Trophoblast cell (in vitro differentiated cells and primary cell): ENCODE data around the gene EHMT1.
A peak's percentile ranks its signal among the peaks of the same experiment; 100 is the strongest.

Experiments used
- DNase-seq, 2 donors: peaks; one replicate each; pipeline ENCODE4 v3.0.0-alpha.2; 2016
- H2AFZ ChIP-seq: 2 replicates; pipeline ENCODE4 v1.6.1; 2013; ENCODE audit warnings: low read length, moderate library complexity, mild to moderate bottlenecking; ENCODE audit not compliant: insufficient read depth, poor library complexity
- H2AK5ac ChIP-seq: 2 replicates; pipeline ENCODE4 v1.6.1; 2013; ENCODE audit warnings: mild to moderate bottlenecking, low read length
- H2BK120ac ChIP-seq: 2 replicates; pipeline ENCODE4 v1.6.1; 2013; ENCODE audit warnings: low read length, mild to moderate bottlenecking, moderate library complexity; ENCODE audit not compliant: insufficient read depth, poor library complexity
- H2BK12ac ChIP-seq: 2 replicates; pipeline ENCODE4 v1.6.1; 2013; ENCODE audit warnings: mild to moderate bottlenecking, low read length, moderate library complexity
- H2BK5ac ChIP-seq: 2 replicates; pipeline ENCODE4 v1.6.1; 2013; ENCODE audit warnings: low read length, low read depth, moderate library complexity, mild to moderate bottlenecking; ENCODE audit not compliant: poor library complexity
- H3K14ac ChIP-seq: 2 replicates; pipeline ENCODE4 v1.6.1; 2013; ENCODE audit warnings: mild to moderate bottlenecking, low read length
- H3K18ac ChIP-seq: 2 replicates; pipeline ENCODE4 v1.6.1; 2013; ENCODE audit warnings: mild to moderate bottlenecking, low read length
- H3K23ac ChIP-seq: 2 replicates; pipeline ENCODE4 v1.6.1; 2013; ENCODE audit warnings: low read length
- H3K27ac ChIP-seq: 2 replicates; pipeline ENCODE4 v1.5.1; 2013; ENCODE audit warnings: low read depth, mild to moderate bottlenecking, inconsistent platforms, low read length, moderate library complexity
- H3K27me3 ChIP-seq: 2 replicates; pipeline ENCODE4 v1.6.1; 2013; ENCODE audit warnings: inconsistent platforms, mild to moderate bottlenecking, low read length, moderate library complexity; ENCODE audit not compliant: insufficient read depth
- H3K36me3 ChIP-seq, 2 experiments: 1 replicate in 1 of 2; 2 replicates in 1 of 2; pipeline ENCODE4 v1.6.1; 2013; ENCODE audit warnings: low read length in 2 of 2, mild to moderate bottlenecking in 2 of 2, moderate library complexity in 1 of 2; ENCODE audit not compliant: insufficient read depth in 2 of 2, control insufficient read depth in 1 of 2
- H3K4ac ChIP-seq: 2 replicates; pipeline ENCODE4 v1.6.1; 2013; ENCODE audit warnings: low read depth, mild to moderate bottlenecking, low read length, moderate library complexity
- H3K4me1 ChIP-seq, 2 experiments: 1 replicate in 1 of 2; 2 replicates in 1 of 2; pipeline ENCODE4 v1.6.1; 2013; ENCODE audit warnings: low read length in 2 of 2, mild to moderate bottlenecking in 2 of 2, moderate library complexity in 1 of 2; ENCODE audit not compliant: insufficient read depth in 2 of 2, control insufficient read depth in 1 of 2
- H3K4me2 ChIP-seq: 2 replicates; pipeline ENCODE4 v1.6.1; 2013; ENCODE audit warnings: inconsistent platforms, mild to moderate bottlenecking, low read length, moderate library complexity
- H3K4me3 ChIP-seq: 2 replicates; pipeline ENCODE4 v1.5.1; 2013; ENCODE audit warnings: mild to moderate bottlenecking, low read depth, low read length, inconsistent platforms
- H3K79me1 ChIP-seq: one replicate; pipeline ENCODE4 v1.6.1; 2013; ENCODE audit warnings: low read length
- H3K79me2 ChIP-seq: 2 replicates; pipeline ENCODE4 v1.6.1; 2013; ENCODE audit warnings: low read length, mild to moderate bottlenecking; ENCODE audit not compliant: control insufficient read depth, insufficient read depth, poor library complexity
- H3K9ac ChIP-seq: 2 replicates; pipeline ENCODE4 v1.6.1; 2013; ENCODE audit warnings: mild to moderate bottlenecking, low read length
- H3K9me3 ChIP-seq: 2 replicates; pipeline ENCODE4 v1.6.1; 2013; ENCODE audit warnings: low read depth, mild to moderate bottlenecking, control low read depth, inconsistent platforms, low read length; ENCODE audit not compliant: insufficient read depth
- H4K12ac ChIP-seq: 2 replicates; pipeline ENCODE4 v1.6.1; 2013; ENCODE audit warnings: low read depth, mild to moderate bottlenecking, low read length, moderate library complexity
- H4K8ac ChIP-seq: 2 replicates; pipeline ENCODE4 v1.6.1; 2013; ENCODE audit warnings: low read depth, mild to moderate bottlenecking, low read length, moderate library complexity
- H4K91ac ChIP-seq: one replicate; pipeline ENCODE4 v1.6.1; 2013; ENCODE audit warnings: low read depth, mild to moderate bottlenecking, low read length, moderate library complexity
- WGBS: extraction: QIAGEN DNeasy Blood & Tissue Kit; methylation state at CpG from one replicate; pipeline ENCODE4 v1.1.7; 2013; ENCODE audit warnings: missing lambda C conversion rate; ENCODE audit not compliant: insufficient read length, insufficient coverage; ENCODE audit errors: extremely low coverage; 5-methylcytosine and 5-hydroxymethylcytosine counted together

The EHMT1 gene

GRCh38 chr9:137688725-137689124, 69.9 kb downstream of the EHMT1 start:
- Histone ChIP-seq H3K9me3 (no peaks in the 10 kb centered on the region), H2AK5ac (no peak overlapping the region), H2BK12ac (no peak overlapping the region), H4K91ac (no peak overlapping the region), H3K14ac (no peak overlapping the region), H2AFZ (no peak overlapping the region), H3K4ac (peak overlapping the region; percentile 29), H3K79me1 (no peaks in the 10 kb centered on the region), H3K27me3 (no peaks in the 10 kb centered on the region), H3K23ac (no peak overlapping the region), H2BK120ac (no peak overlapping the region), H3K18ac (peak overlapping the region; percentile 46), H4K12ac (no peak overlapping the region), H3K4me3 (no peak overlapping the region), H3K36me3 (peaks cover 2 to 4% of the 10 kb centered on the region in 2 experiments), H3K9ac (no peak overlapping the region), H2BK5ac (no peak overlapping the region), H3K27ac (no peak overlapping the region), H3K4me1 (no peaks in the 10 kb centered on the region), H4K8ac (no peak overlapping the region), H3K79me2 (peaks cover 5% of the 10 kb centered on the region), H3K4me2 (no peak overlapping the region)
- no CpG with 5 or more reads among the region's 8 CpGs for WGBS
- DNase-seq: no peak

GRCh38 chr9:137689745-137690529, 71.1 kb downstream of the EHMT1 start:
- no peak for DNase-seq
- WGBS: no CpG with 5 or more reads among the region's 16 CpGs
- no peaks in the 10 kb centered on the region for H3K27me3 ChIP-seq

GRCh38 chr9:137690930-137691645, 72.3 kb downstream of the EHMT1 start:
- no peak overlapping the region for H3K23ac ChIP-seq
- DNase-seq: no peak
- WGBS: no CpG with 5 or more reads among the region's 6 CpGs
- no peak overlapping the region for H2BK5ac ChIP-seq
- H2AFZ ChIP-seq: no peak overlapping the region
- peaks cover 2 to 4% of the 10 kb centered on the region in 2 experiments for H3K36me3 ChIP-seq
- H4K91ac ChIP-seq: no peak overlapping the region
- no peaks in the 10 kb centered on the region for H3K79me1 ChIP-seq
- no peaks in the 10 kb centered on the region for H3K27me3 ChIP-seq
- H3K4me3 ChIP-seq: no peak overlapping the region
- H3K9ac ChIP-seq: no peak overlapping the region
- H4K12ac ChIP-seq: no peak overlapping the region
- no peak overlapping the region for H4K8ac ChIP-seq
- H2AK5ac ChIP-seq: no peak overlapping the region
- no peak overlapping the region for H3K18ac ChIP-seq
- peaks cover 5% of the 10 kb centered on the region for H3K79me2 ChIP-seq
- no peak overlapping the region for H3K27ac ChIP-seq
- H3K4ac ChIP-seq: peak overlapping the region; percentile 4
- peaks cover 0 to 4% of the 10 kb centered on the region in 2 experiments for H3K4me1 ChIP-seq
- peaks cover 2% of the 10 kb centered on the region for H3K9me3 ChIP-seq
- H2BK12ac ChIP-seq: no peak overlapping the region
- no peak overlapping the region for H2BK120ac ChIP-seq
- H3K4me2 ChIP-seq: no peak overlapping the region
- no peak overlapping the region for H3K14ac ChIP-seq

More at GRCh38 chr9:137689745-137690529, 71.1 kb downstream of the EHMT1 start:
- no peak overlapping the region for H3K23ac ChIP-seq
- H2AFZ ChIP-seq: no peak overlapping the region
- H3K4me2 ChIP-seq: no peak overlapping the region
- no peak overlapping the region for H2BK5ac ChIP-seq
- H4K8ac ChIP-seq: no peak overlapping the region
- H4K12ac ChIP-seq: peak overlapping the region; percentile 40
- H3K4ac ChIP-seq: peak overlapping the region; percentile 26
- H3K9me3 ChIP-seq: peaks cover 2% of the 10 kb centered on the region
- H3K27ac ChIP-seq: no peak overlapping the region
- H2AK5ac ChIP-seq: no peak overlapping the region
- H3K79me1 ChIP-seq: no peaks in the 10 kb centered on the region
- H3K9ac ChIP-seq: no peak overlapping the region
- peaks cover 5% of the 10 kb centered on the region for H3K79me2 ChIP-seq
- H4K91ac ChIP-seq: no peak overlapping the region
- H3K18ac ChIP-seq: peak overlapping the region; percentile 61
- H3K4me1 ChIP-seq: peaks cover 0 to 4% of the 10 kb centered on the region in 2 experiments
- H3K4me3 ChIP-seq: no peak overlapping the region
- H3K36me3 ChIP-seq: peaks cover 2 to 4% of the 10 kb centered on the region in 2 experiments
- H2BK120ac ChIP-seq: no peak overlapping the region
- no peak overlapping the region for H2BK12ac ChIP-seq
- no peak overlapping the region for H3K14ac ChIP-seq

- Histone ChIP-seq H3K79me2 (peaks cover 6% of the 10 kb centered on the region), H3K4me3 (no peak overlapping the region), H3K27me3 (no peaks in the 10 kb centered on the region), H3K18ac (no peak overlapping the region), H3K4ac (peak overlapping the region; percentile 4), H3K27ac (no peak overlapping the region), H3K4me2 (no peak overlapping the region), H4K12ac (no peak overlapping the region), H2BK5ac (no peak overlapping the region), H3K4me1 (peaks cover 0 to 6% of the 10 kb centered on the region in 2 experiments), H3K9ac (no peak overlapping the region), H3K14ac (no peak overlapping the region), H3K9me3 (peaks cover 2% of the 10 kb centered on the region), H2AK5ac (no peak overlapping the region), H2BK120ac (no peak overlapping the region), H3K23ac (no peak overlapping the region), H3K36me3 (peaks cover 4 to 6% of the 10 kb centered on the region in 2 experiments), H4K91ac (no peak overlapping the region), H4K8ac (no peak overlapping the region), H3K79me1 (no peaks in the 10 kb centered on the region), H2BK12ac (no peak overlapping the region), H2AFZ (no peak overlapping the region)
- no CpG with 5 or more reads among the region's 12 CpGs for WGBS
- DNase-seq: no peak
These were observed 73.0 kb downstream of the EHMT1 start for GRCh38 chr9:137691646-137692351.
